ENCODE measurements around the gene LACTB.
A peak's percentile ranks its signal among the peaks of the same experiment; 100 is the strongest.

Gene LACTB

GRCh38 chr15:63133786-63134185 lies 12.1 kb downstream of the LACTB start:
- no peak for DNase-seq (ENCODE audit: low read depth)

- no peak for DNase-seq (ENCODE audit: low read depth)
Measured at GRCh38 chr15:63134245-63134985, 12.8 kb downstream of the LACTB start.

GRCh38 chr15:63135281-63135680 lies 13.6 kb downstream of the LACTB start:
- no peak for DNase-seq (ENCODE audit: low read depth)

- DNase-seq (ENCODE audit: low read depth), result no peak
Measured at GRCh38 chr15:63135804-63136203, 14.1 kb downstream of the LACTB start.

- DNase-seq (ENCODE audit: low read depth), result no peak
Measured at GRCh38 chr15:63136742-63137141, 15.1 kb downstream of the LACTB start.

GRCh38 chr15:63140936-63141335 lies 19.3 kb downstream of the LACTB start:
- DNase-seq (ENCODE audit: low read depth), result no peak

GRCh38 chr15:63145426-63145825 lies 23.8 kb downstream of the LACTB start:
- DNase-seq (ENCODE audit: low read depth), result no peak

GRCh38 chr15:63146684-63147083 lies 25.0 kb downstream of the LACTB start:
- no peak for DNase-seq (ENCODE audit: low read depth)

GRCh38 chr15:63151665-63152064 lies 30.0 kb downstream of the LACTB start:
- no peak for DNase-seq (ENCODE audit: low read depth)

GRCh38 chr15:63155486-63155885 lies 33.8 kb downstream of the LACTB start:
- DNase-seq (ENCODE audit: low read depth), result no peak

- DNase-seq (ENCODE audit: low read depth), result no peak
Measured at GRCh38 chr15:63156086-63156710, 34.5 kb downstream of the LACTB start.

GRCh38 chr15:63156755-63157117 lies 35.1 kb downstream of the LACTB start:
- DNase-seq (ENCODE audit: low read depth), result no peak

GRCh38 chr15:63157118-63157843 lies 35.6 kb downstream of the LACTB start, which contains the start of gene RPS27L:
RPS27L (minus strand) TSS chr15:63157477; CDS start chr15:63157405, 72 bp downstream.
- DNase-seq (ENCODE audit: low read depth), result peak; percentile 82

GRCh38 chr15:63157891-63158431 lies 36.3 kb downstream of the LACTB start:
- no peak for DNase-seq (ENCODE audit: low read depth)

GRCh38 chr15:63160638-63161037 lies 39.0 kb downstream of the LACTB start:
- DNase-seq (ENCODE audit: low read depth), result no peak

GRCh38 chr15:63163217-63163616 lies 41.6 kb downstream of the LACTB start:
- DNase-seq (ENCODE audit: low read depth), result no peak

- DNase-seq (ENCODE audit: low read depth), result no peak
Measured at GRCh38 chr15:63165166-63165859, 43.7 kb downstream of the LACTB start.

- no peak for DNase-seq (ENCODE audit: low read depth)
Measured at GRCh38 chr15:63166219-63166618, 44.6 kb downstream of the LACTB start.

- DNase-seq (ENCODE audit: low read depth), result no peak
Measured at GRCh38 chr15:63169788-63170187, 48.1 kb downstream of the LACTB start.

GRCh38 chr15:63172376-63172775 lies 50.7 kb downstream of the LACTB start:
- no peak for DNase-seq (ENCODE audit: low read depth)

GRCh38 chr15:63172851-63173451 lies 51.3 kb downstream of the LACTB start:
- no peak for DNase-seq (ENCODE audit: low read depth)

- no peak for DNase-seq (ENCODE audit: low read depth)
Measured at GRCh38 chr15:63176302-63176701, 54.6 kb downstream of the LACTB start.
